H1 (cell line): ENCODE results near the gene GDPD3. TPM values are rescaled to one million over a fixed set of nuclear protein-coding genes. Genes with fewer than 3 reads are reported as not detected.

Experiments
- CTCF ChIA-PET: fragments of 300-600 bp; sonication (Branson Sonifier 250); formaldehyde crosslinking; loops from one replicate; lab custom pipeline; 2021; ENCODE audit not compliant: partially characterized antibody; lab: Charles Lee
- POLR2A ChIA-PET: fragments of 300-600 bp; sonication (Branson Sonifier 250); formaldehyde crosslinking; loops from one replicate; lab custom pipeline; 2021; ENCODE audit warnings: inconsistent platforms; ENCODE audit not compliant: partially characterized antibody; lab: Charles Lee
- DNase-seq, 2 experiments: peaks; one replicate each; pipeline versions ENCODE4 v3.0.0 to v3.0.0-alpha.2; 2010 to 2022; ENCODE audit warnings: low spot score in 2 of 2, low read depth in 1 of 2, mixed read lengths in 1 of 2
- FAIRE-seq: peaks from 2 replicates; lab custom pipeline; 2011; peaks lifted over from hg19 to GRCh38; lab: Jason Lieb, UNC
- H2AFZ ChIP-seq: 2 replicates; pipeline ENCODE4 v1.8.1; 2012; ENCODE audit warnings: low read length, inconsistent platforms
- H2AK5ac ChIP-seq: 2 replicates; pipeline ENCODE4 v1.6.1; 2013; ENCODE audit warnings: low read depth, low read length
- H2BK120ac ChIP-seq: replicated peaks from 2 replicates; pipeline ENCODE3; 2013; ENCODE audit warnings: low read depth, low read length, inconsistent platforms
- H2BK12ac ChIP-seq: 2 replicates; pipeline ENCODE4 v1.6.1; 2013; ENCODE audit warnings: low read depth, low read length
- H2BK15ac ChIP-seq: 2 replicates; pipeline ENCODE4 v1.6.1; 2013; ENCODE audit warnings: low read length
- H2BK20ac ChIP-seq: 2 replicates; pipeline ENCODE4 v1.6.1; 2013; ENCODE audit warnings: low read length
- H2BK5ac ChIP-seq: 2 replicates; pipeline ENCODE4 v1.6.1; 2013; ENCODE audit warnings: low read depth, low read length
- H3K14ac ChIP-seq: 2 replicates; pipeline ENCODE4 v1.6.1; 2013; ENCODE audit warnings: inconsistent platforms; ENCODE audit not compliant: insufficient read length
- H3K18ac ChIP-seq: 2 replicates; pipeline ENCODE4 v1.6.1; 2013; ENCODE audit warnings: low read length; ENCODE audit errors: extremely low read depth
- H3K23ac ChIP-seq: 2 replicates; pipeline ENCODE4 v1.6.1; 2013; ENCODE audit warnings: inconsistent platforms; ENCODE audit not compliant: insufficient read length
- H3K23me2 ChIP-seq: 2 replicates; pipeline ENCODE4 v1.6.1; 2013; ENCODE audit warnings: low read depth, low read length
- H3K27ac ChIP-seq: 2 replicates; pipeline ENCODE4 v1.6.1; 2011; ENCODE audit warnings: low read depth, low read length, inconsistent platforms
- H3K27me3 ChIP-seq, 4 experiments: replicated peaks in 1 of 4; 1 replicate in 1 of 4; 2 replicates in 3 of 4; pipeline versions ENCODE4 v1.6.1 to v1.8.1; 2011 to 2013; ENCODE audit warnings: low read length in 3 of 4, mild to moderate bottlenecking in 3 of 4, inconsistent platforms in 2 of 4, mixed read lengths in 2 of 4, moderate library complexity in 1 of 4; ENCODE audit not compliant: control insufficient read depth in 3 of 4, insufficient read depth in 3 of 4; ENCODE audit errors: extremely low read depth in 1 of 4
- H3K36me3 ChIP-seq, 4 experiments: 2 replicates each; pipeline versions ENCODE4 v1.6.1 to v1.8.1; 2011 to 2013; ENCODE audit warnings: mild to moderate bottlenecking in 4 of 4, low read length in 3 of 4, moderate library complexity in 2 of 4, control low read depth in 1 of 4, inconsistent platforms in 1 of 4; ENCODE audit not compliant: insufficient read depth in 4 of 4, control insufficient read depth in 2 of 4
- H3K4ac ChIP-seq: replicated peaks from 2 replicates; pipeline ENCODE3; 2013; ENCODE audit warnings: low read length, low read depth, mixed read lengths, inconsistent platforms; ENCODE audit not compliant: insufficient read length
- H3K4me1 ChIP-seq, 4 experiments: replicated peaks in 1 of 4; 1 replicate in 1 of 4; 2 replicates in 3 of 4; pipeline versions ENCODE4 v1.6.1 to v1.8.1; 2011 to 2013; ENCODE audit warnings: low read length in 3 of 4, inconsistent platforms in 2 of 4, mixed read lengths in 1 of 4; ENCODE audit not compliant: insufficient read depth in 4 of 4, control insufficient read depth in 3 of 4
- H3K4me2 ChIP-seq, 2 experiments: 2 replicates each; pipeline versions ENCODE4 v1.6.1 to v1.8.1; 2011 to 2013; ENCODE audit warnings: low read depth in 2 of 2, low read length in 2 of 2, control low read depth in 1 of 2, inconsistent platforms in 1 of 2, mild to moderate bottlenecking in 1 of 2; ENCODE audit not compliant: insufficient read depth in 1 of 2
- H3K4me3 ChIP-seq, 4 experiments: fragments of 200-600, 300-600 bp in 1 of 4; sonication (generic), shearing (Covaris generic), sonication (Bioruptor Twin) in 1 of 4; 2 replicates each; pipeline versions ENCODE4 v1.5.1 to v1.8.1; 2011 to 2016; ENCODE audit warnings: low read length in 4 of 4, low read depth in 3 of 4, control low read depth in 2 of 4, inconsistent platforms in 2 of 4, mild to moderate bottlenecking in 2 of 4, mixed read lengths in 1 of 4, moderate library complexity in 1 of 4; ENCODE audit not compliant: insufficient read depth in 2 of 4; ENCODE audit errors: extremely low read depth in 1 of 4
- H3K56ac ChIP-seq: replicated peaks from 2 replicates; pipeline ENCODE3; 2013; ENCODE audit warnings: low read depth, mild to moderate bottlenecking, mixed read lengths, low read length, inconsistent platforms; ENCODE audit not compliant: insufficient read length
- H3K79me1 ChIP-seq: 2 replicates; pipeline ENCODE4 v1.6.1; 2013; ENCODE audit warnings: low read depth, low read length, control low read depth
- H3K79me2 ChIP-seq, 2 experiments: 2 replicates each; pipeline versions ENCODE4 v1.6.1 to v1.8.1; 2012 to 2013; ENCODE audit warnings: low read length in 2 of 2, mild to moderate bottlenecking in 2 of 2, inconsistent platforms in 1 of 2; ENCODE audit not compliant: insufficient read depth in 2 of 2, control insufficient read depth in 1 of 2
- H3K9ac ChIP-seq, 4 experiments: replicated peaks in 1 of 4; 1 replicate in 1 of 4; 2 replicates in 3 of 4; pipeline versions ENCODE4 v1.6.1 to v1.8.1; 2011 to 2013; ENCODE audit warnings: low read depth in 3 of 4, low read length in 3 of 4, control low read depth in 2 of 4, mild to moderate bottlenecking in 2 of 4, moderate library complexity in 2 of 4, inconsistent platforms in 1 of 4; ENCODE audit errors: extremely low read depth in 1 of 4
- H3K9me3 ChIP-seq, 2 experiments: 2 replicates each; pipeline versions ENCODE4 v1.6.1 to v1.8.1; 2012 to 2013; ENCODE audit warnings: mild to moderate bottlenecking in 2 of 2, moderate library complexity in 2 of 2, control low read depth in 1 of 2, inconsistent platforms in 1 of 2, low read depth in 1 of 2, low read length in 1 of 2, mixed read lengths in 1 of 2; ENCODE audit not compliant: insufficient read depth in 2 of 2
- H4K20me1 ChIP-seq, 2 experiments: replicated peaks in 1 of 2; 2 replicates each; pipeline versions ENCODE3 to v1.8.1; 2011 to 2013; ENCODE audit warnings: inconsistent platforms in 2 of 2, low read length in 2 of 2, mild to moderate bottlenecking in 1 of 2; ENCODE audit not compliant: insufficient read depth in 2 of 2, control insufficient read depth in 1 of 2
- H4K5ac ChIP-seq: 2 replicates; pipeline ENCODE4 v1.6.1; 2013; ENCODE audit warnings: low read length, low read depth, mixed read lengths, inconsistent platforms; ENCODE audit not compliant: insufficient read length
- H4K8ac ChIP-seq: 2 replicates; pipeline ENCODE4 v1.8.0; 2013; ENCODE audit warnings: mild to moderate bottlenecking, moderate library complexity, low read length, inconsistent platforms; ENCODE audit not compliant: insufficient read depth; ENCODE audit errors: extremely low read depth
- H4K91ac ChIP-seq: replicated peaks from 2 replicates; pipeline ENCODE3; 2013; ENCODE audit warnings: low read length, mixed read lengths, inconsistent platforms; ENCODE audit not compliant: insufficient read length
- CBX8 ChIP-seq: fragments of 300-800, 300-1000 bp; sonication (generic); IDR thresholded peaks from 2 replicates; pipeline ENCODE4 v1.7.1; 2016; ENCODE audit warnings: low read depth, low read length, borderline replicate concordance
- CHD2 ChIP-seq: IDR thresholded peaks from 2 replicates; pipeline ENCODE4 v1.6.1; 2012; ENCODE audit warnings: low read length, improper control_type of control experiment
- FOSL1 ChIP-seq: IDR thresholded peaks from 2 replicates; pipeline ENCODE4 v1.6.1; 2011; ENCODE audit warnings: mild to moderate bottlenecking, low read depth, low read length, moderate library complexity; ENCODE audit not compliant: insufficient read depth
- POLR2A ChIP-seq, 2 experiments: IDR thresholded peaks; 1 replicate in 1 of 2; 2 replicates in 1 of 2; pipeline ENCODE4 v1.6.1; 2011; ENCODE audit warnings: low read depth in 2 of 2, low read length in 2 of 2, mild to moderate bottlenecking in 2 of 2; ENCODE audit errors: control extremely low read depth in 1 of 2
- SIX5 ChIP-seq: IDR thresholded peaks from 2 replicates; pipeline ENCODE4 v1.6.1; 2011; ENCODE audit warnings: mild to moderate bottlenecking, low read depth, low read length
- TAF7 ChIP-seq: optimal IDR thresholded peaks from 2 replicates; pipeline ENCODE3; 2011; ENCODE audit warnings: low read depth, mild to moderate bottlenecking, inconsistent platforms, low read length, moderate library complexity, borderline replicate concordance
- WGBS, 2 experiments: shearing (Covaris generic) in 1 of 2; methylation state at CpG; one replicate each; pipeline versions ENCODE4 v1.1.6 to v1.1.7; 2013 to 2015; ENCODE audit warnings: low lambda C conversion rate in 2 of 2, mixed read lengths in 2 of 2, inconsistent platforms in 1 of 2, low coverage in 1 of 2, missing lambda C conversion rate in 1 of 2; ENCODE audit not compliant: insufficient replicate concordance in 2 of 2, insufficient coverage in 1 of 2, insufficient read length in 1 of 2; ENCODE audit errors: extremely low coverage in 1 of 2, missing lambda C conversion rate in 1 of 2; 5-methylcytosine and 5-hydroxymethylcytosine counted together
- polyA plus RNA-seq, 7 experiments: library from polyadenylated mRNA; depleted of rRNA in 3 of 7; stranded (reverse) in 5 of 7; unstranded in 2 of 7; fragments of >200 nt in 5 of 7; fragments of 200-250 nt in 2 of 7; gene quantifications; 1 replicate in 5 of 7; 2 replicates in 1 of 7; 4 replicates in 1 of 7; pipeline versions ENCODE4 v1.2.1 to v1.2.3, GENCODE V29; 2011 to 2013; ENCODE audit warnings: missing spikeins in 2 of 7, mixed read lengths in 2 of 7
- total RNA-seq: library from RNA; stranded (reverse); fragmentation: NEBNext Ultra II Directional; extraction: Animal tissue kit (Norgen Biotek cat#: 25700); gene quantifications from 2 replicates; pipeline ENCODE4 v1.2.1, GENCODE V29; 2021

GDPD3 gene
- total and polyA plus RNA-seq, 2 of the 8 experiments (the other 6 are each of a cell fraction or from before 2014, with no cell fraction given), result 0.20 TPM; not detected in 1

GRCh38 chr16:30113711-30114333 is 485 bp upstream of the GDPD3 start:
- TF ChIP-seq SIX5, result no peak
- no peak for TF ChIP-seq FOSL1
- no peak for TF ChIP-seq CBX8
- no peak for TF ChIP-seq POLR2A (IDR thresholded peaks at IDR 0.05; ENCODE audit: control extremely low read depth in 1 of 2, low read depth in 2 of 2, low read length in 2 of 2)
- no peak for TF ChIP-seq CHD2
- no peak for TF ChIP-seq TAF7
- Histone ChIP-seq H3K23ac (no peak overlapping the region), H3K4me2 (no peak overlapping the region), H3K27me3 (no peaks in the 10 kb centered on the region), H2BK12ac (no peak overlapping the region), H3K4ac (no peak overlapping the region), H3K23me2 (no peaks in the 10 kb centered on the region), H4K8ac (no peak overlapping the region; the same call in 1 of the 2 replicates), H3K9ac (no peak overlapping the region), H2BK20ac (no peak overlapping the region), H3K18ac (no peak overlapping the region), H3K9me3 (no peaks in the 10 kb centered on the region), H2BK5ac (no peak overlapping the region), H2AK5ac (no peak overlapping the region), H2BK15ac (no peak overlapping the region), H4K5ac (no peak overlapping the region), H2AFZ (no peak overlapping the region), H3K56ac (no peak overlapping the region), H3K14ac (no peak overlapping the region), H4K91ac (no peak overlapping the region), H4K20me1 (peaks cover 2 to 6% of the 10 kb centered on the region in 2 experiments), H3K27ac (no peak overlapping the region), H3K4me3 (no peak overlapping the region), H3K79me2 (no peaks in the 10 kb centered on the region), H3K79me1 (no peaks in the 10 kb centered on the region), H3K4me1 (peaks cover 0 to 12% (median 6%) of the 10 kb centered on the region in 4 experiments; a peak in 5 of 7 replicates), H2BK120ac (no peak overlapping the region), H3K36me3 (no peaks in the 10 kb centered on the region)
- CTCF ChIA-PET, result interaction anchor here (0.6 to 6.7 kb wide), 10 partner anchors 7 to 190 kb away, joined by 3 to 90 read pairs (median 20); partner anchors contain the start of genes MAPK3 and TBX6
- POLR2A ChIA-PET, result interaction anchor here (0.6 to 16.3 kb wide), 5 partner anchors 10 to 27 kb away, joined by 3 to 169 read pairs (median 4); partner anchors contain the start of genes TBX6 and YPEL3
- FAIRE-seq, result no peak
- peak in 1 of 2 experiments; percentile 46 for DNase-seq
- 85% methylated on average over 20 of the region's 20 CpGs; no CpG with 5 or more reads in 1 of the 2 experiments for WGBS, 2 experiments
